Epithelial cell of esophagus (primary cell): ENCODE results near the gene LRRC71.

Experiments
- DNase-seq: peaks from one replicate; pipeline ENCODE4 v3.0.0; 2010; ENCODE audit warnings: low read depth
- H3K4me3 ChIP-seq: 2 replicates; pipeline ENCODE4 v1.5.1; 2011; ENCODE audit warnings: mild to moderate bottlenecking, low read length, control low read depth
- CTCF ChIP-seq: IDR thresholded peaks from 2 replicates; pipeline ENCODE4 v1.5.1; 2011; ENCODE audit warnings: low read depth, mild to moderate bottlenecking, low read length, control low read depth, inconsistent platforms; ENCODE audit not compliant: insufficient read depth; ENCODE audit errors: missing control alignments

LRRC71 gene

GRCh38 chr1:156970017-156970416 lies 49.6 kb downstream of the LRRC71 start:
- no peak for DNase-seq
- H3K4me3 ChIP-seq, result no peak overlapping the region
- TF ChIP-seq CTCF, result peak; percentile 28

- no peak overlapping the region for H3K4me3 ChIP-seq
- DNase-seq, result no peak
- TF ChIP-seq CTCF, result no peak
Observed at GRCh38 chr1:156973417-156973816, 53.0 kb downstream of the LRRC71 start.

GRCh38 chr1:156975084-156975483 lies 54.7 kb downstream of the LRRC71 start:
- H3K4me3 ChIP-seq, result no peak overlapping the region
- no peak for DNase-seq
- TF ChIP-seq CTCF, result no peak

- no peak overlapping the region for H3K4me3 ChIP-seq
- DNase-seq, result no peak
- no peak for TF ChIP-seq CTCF
Observed at GRCh38 chr1:156980551-156980950, 60.1 kb downstream of the LRRC71 start.
